ENCODE results near the gene ABI3BP.

The ABI3BP gene

GRCh38 chr3:100899440-100900091 is 93.7 kb downstream of the ABI3BP start:
- H3K27ac ChIP-seq, result no peak overlapping the region
- no peak for TF ChIP-seq CTCF (conservative IDR thresholded peaks at IDR 0.05)
- no peak for TF ChIP-seq ZFX (IDR thresholded peaks at IDR 0.05)

GRCh38 chr3:100898681-100899080 is 94.5 kb downstream of the ABI3BP start:
- TF ChIP-seq CTCF (conservative IDR thresholded peaks at IDR 0.05), result no peak
- no peak for TF ChIP-seq ZFX (IDR thresholded peaks at IDR 0.05)
- H3K27ac ChIP-seq, result no peak overlapping the region

GRCh38 chr3:100896994-100897393 is 96.2 kb downstream of the ABI3BP start:
- TF ChIP-seq CTCF (conservative IDR thresholded peaks at IDR 0.05), result no peak
- TF ChIP-seq ZFX (IDR thresholded peaks at IDR 0.05), result no peak
- H3K27ac ChIP-seq, result no peak overlapping the region

GRCh38 chr3:100893590-100893989 is 99.6 kb downstream of the ABI3BP start:
- TF ChIP-seq ZFX (IDR thresholded peaks at IDR 0.05) (no peak), CTCF (conservative IDR thresholded peaks at IDR 0.05) (peak; percentile 37)

DNA sequence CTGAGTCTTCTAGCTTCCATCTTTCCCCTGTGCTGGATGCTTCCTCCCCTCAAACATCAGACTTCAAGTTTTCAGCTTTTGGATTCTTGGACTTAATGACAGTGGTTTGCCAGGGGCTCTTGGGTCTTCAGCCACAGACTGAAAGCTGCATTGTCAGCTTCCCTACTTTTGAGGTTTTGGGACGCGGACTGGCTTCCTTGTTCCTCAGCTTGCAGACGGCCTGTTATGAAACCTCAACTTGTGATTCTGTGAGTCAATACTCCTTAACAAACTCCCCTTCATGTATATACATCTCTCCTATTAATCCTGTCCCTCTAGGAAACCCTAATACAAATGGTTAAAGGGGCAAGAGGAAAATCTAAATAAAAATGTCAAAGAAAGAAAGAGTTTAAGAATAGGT is 100.1 kb downstream of the ABI3BP start:
- no peak overlapping the region for H3K27ac ChIP-seq
- no peak for TF ChIP-seq ZFX (IDR thresholded peaks at IDR 0.05)
- no peak for TF ChIP-seq CTCF (conservative IDR thresholded peaks at IDR 0.05)

More at GRCh38 chr3:100893590-100893989, 99.6 kb downstream of the ABI3BP start:
- no peak overlapping the region for H3K27ac ChIP-seq

DNA sequence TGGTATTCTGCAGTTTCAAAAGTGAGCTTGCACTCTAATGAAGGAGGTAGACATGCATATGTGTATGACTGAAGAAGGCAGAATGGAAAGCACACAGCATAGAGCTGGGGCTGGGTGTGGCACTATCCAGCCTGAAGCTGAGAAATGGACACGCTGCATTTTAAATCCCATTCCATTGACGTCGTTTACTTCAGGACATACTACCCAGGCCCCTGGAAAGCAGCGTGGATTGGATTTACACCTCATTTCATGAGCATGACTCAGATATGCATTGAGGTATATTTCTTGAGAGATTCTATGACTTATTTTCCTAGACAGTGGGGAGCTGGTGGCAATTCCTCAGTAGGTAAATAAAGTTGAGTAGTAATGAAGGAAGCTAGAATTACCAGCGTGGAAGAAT is 101.4 kb downstream of the ABI3BP start:
- no peak for TF ChIP-seq ZFX (IDR thresholded peaks at IDR 0.05)
- no peak for TF ChIP-seq CTCF (conservative IDR thresholded peaks at IDR 0.05)
- H3K27ac ChIP-seq, result no peak overlapping the region

DNA sequence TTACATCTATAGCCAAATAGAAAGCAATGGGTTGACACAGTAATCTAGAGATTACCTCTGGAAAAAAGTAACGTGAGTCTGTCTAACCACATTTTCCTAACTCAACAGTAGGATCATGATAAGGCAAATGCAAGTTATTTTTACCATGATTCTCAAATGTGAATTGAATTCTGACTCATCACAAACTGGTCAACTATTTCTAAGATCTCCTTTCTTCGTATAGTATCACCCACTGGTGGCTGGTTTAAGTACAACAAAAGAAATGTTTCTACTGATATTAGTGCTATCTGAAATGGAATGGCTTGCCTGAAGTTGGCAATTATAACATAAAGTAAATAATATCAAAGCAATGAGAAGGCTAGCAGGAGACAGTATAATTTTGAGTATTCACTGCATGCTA is 102.2 kb downstream of the ABI3BP start:
- no peak overlapping the region for H3K27ac ChIP-seq
- TF ChIP-seq ZFX (IDR thresholded peaks at IDR 0.05) (no peak), CTCF (conservative IDR thresholded peaks at IDR 0.05) (peak; percentile 14; the same call in 1 of the 2 replicates)
